ENCODE measurements around the gene LGI2.

LGI2 gene

DNA sequence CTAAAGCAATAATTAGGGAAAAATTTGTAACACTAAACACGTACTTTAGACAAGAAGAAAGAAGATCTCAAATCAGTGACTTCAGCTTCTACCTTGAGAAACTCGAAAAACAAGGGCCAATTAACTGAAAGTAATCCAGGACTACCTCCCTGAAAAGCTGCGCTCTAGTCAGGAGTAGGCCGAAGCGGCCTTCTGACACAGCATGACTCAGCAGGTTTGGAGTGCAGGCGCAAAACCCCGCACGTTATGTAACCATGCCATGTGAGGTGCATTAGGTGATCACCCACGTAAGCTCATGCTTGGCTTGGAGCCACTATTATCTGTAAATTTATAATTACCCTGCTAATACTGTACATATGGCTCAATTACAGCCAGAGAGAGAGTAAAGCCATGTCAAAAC, 65.1 kb downstream of the LGI2 start:
- in situ Hi-C loops (cut with HindIII; ENCODE audit: low sequenced_read_pairs): no loop called here
- H3K4me3 ChIP-seq (ENCODE audit: low read depth, low read length): no peak overlapping the region
- no peak for DNase-seq (ENCODE audit: low read depth, low spot score)
- no peak for TF ChIP-seq CTCF (IDR thresholded peaks at IDR 0.05; ENCODE audit: low read depth, low read length)

- no peak for TF ChIP-seq CTCF (IDR thresholded peaks at IDR 0.05; ENCODE audit: low read depth, low read length)
- no peak overlapping the region for H3K4me3 ChIP-seq (ENCODE audit: low read depth, low read length)
- no peak for DNase-seq (ENCODE audit: low read depth, low spot score)
- in situ Hi-C loops (cut with HindIII; ENCODE audit: low sequenced_read_pairs): no loop called here
These were observed 67.5 kb downstream of the LGI2 start for GRCh38 chr4:24963277-24963676.

DNA sequence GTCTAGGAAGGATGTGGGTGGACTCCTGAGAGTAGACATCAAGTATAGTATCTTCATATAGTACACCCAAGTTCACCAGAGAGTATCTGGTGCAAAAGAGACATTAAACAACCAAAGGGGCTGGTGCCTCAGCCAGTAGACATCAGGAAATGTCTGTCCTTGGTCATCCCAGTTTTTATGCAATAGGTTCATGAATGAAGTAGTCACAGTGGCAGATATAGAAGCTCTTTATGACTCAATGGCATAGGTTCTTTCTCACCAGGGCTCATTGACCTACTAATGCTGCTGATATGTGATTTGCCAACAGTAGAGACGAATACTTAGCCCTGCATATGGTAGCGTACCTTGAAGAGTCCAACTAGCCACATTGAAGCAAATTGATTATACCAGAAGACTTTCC, 72.9 kb downstream of the LGI2 start:
- H3K4me3 ChIP-seq (ENCODE audit: low read depth, low read length): no peak overlapping the region
- in situ Hi-C loops (cut with HindIII; ENCODE audit: low sequenced_read_pairs): no loop called here
- TF ChIP-seq CTCF (IDR thresholded peaks at IDR 0.05; ENCODE audit: low read depth, low read length): no peak
- no peak for DNase-seq (ENCODE audit: low read depth, low spot score)

DNA sequence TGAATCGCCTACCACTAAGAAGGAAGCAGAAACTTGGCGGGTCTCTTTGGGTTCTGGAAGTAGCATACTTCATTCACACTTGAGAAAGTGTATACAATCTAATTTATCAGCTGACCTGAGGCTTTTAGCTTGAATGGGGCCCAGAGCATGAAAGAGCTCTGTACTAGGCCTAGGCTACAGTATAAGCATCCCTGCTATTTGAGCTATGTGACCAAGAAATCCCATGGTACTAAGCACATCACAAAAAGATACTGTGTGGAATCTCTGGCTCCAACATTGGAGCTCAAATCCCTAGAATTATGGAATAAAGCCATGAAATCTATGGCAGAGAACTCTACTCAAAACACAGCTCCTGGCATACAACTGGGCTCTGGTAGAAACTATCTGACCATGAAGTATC, 74.0 kb downstream of the LGI2 start:
- no peak for TF ChIP-seq CTCF (IDR thresholded peaks at IDR 0.05; ENCODE audit: low read depth, low read length)
- DNase-seq (ENCODE audit: low read depth, low spot score): no peak
- no peak overlapping the region for H3K4me3 ChIP-seq (ENCODE audit: low read depth, low read length)
- in situ Hi-C loops (cut with HindIII; ENCODE audit: low sequenced_read_pairs): no loop called here

DNA sequence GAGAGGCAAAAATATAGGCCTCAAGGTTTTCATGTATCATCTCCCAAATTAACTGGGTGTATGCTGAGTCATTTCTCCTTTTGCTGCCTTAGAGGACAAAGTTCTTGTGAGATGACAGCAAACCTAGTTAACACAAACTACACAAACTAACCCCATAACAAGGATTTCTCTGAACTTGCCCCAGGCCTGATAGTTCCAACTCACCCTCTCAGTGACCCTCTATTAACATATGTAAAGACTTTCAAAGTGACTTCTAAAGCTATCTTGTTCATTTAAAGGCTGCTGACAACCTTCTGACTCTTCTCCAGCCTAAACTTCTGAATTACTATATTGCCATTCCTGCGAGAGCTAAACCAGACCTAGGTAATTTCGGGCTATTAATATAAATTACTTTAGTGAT, 74.7 kb downstream of the LGI2 start:
- no peak overlapping the region for H3K4me3 ChIP-seq (ENCODE audit: low read depth, low read length)
- TF ChIP-seq CTCF (IDR thresholded peaks at IDR 0.05; ENCODE audit: low read depth, low read length): no peak
- in situ Hi-C loops (cut with HindIII; ENCODE audit: low sequenced_read_pairs): no loop called here
- no peak for DNase-seq (ENCODE audit: low read depth, low spot score)

- in situ Hi-C loops (cut with HindIII; ENCODE audit: low sequenced_read_pairs): no loop called here
- no peak overlapping the region for H3K4me3 ChIP-seq (ENCODE audit: low read depth, low read length)
- DNase-seq (ENCODE audit: low read depth, low spot score): no peak
- TF ChIP-seq CTCF (IDR thresholded peaks at IDR 0.05; ENCODE audit: low read depth, low read length): no peak
These were observed 78.1 kb downstream of the LGI2 start for GRCh38 chr4:24952667-24953066.

DNA sequence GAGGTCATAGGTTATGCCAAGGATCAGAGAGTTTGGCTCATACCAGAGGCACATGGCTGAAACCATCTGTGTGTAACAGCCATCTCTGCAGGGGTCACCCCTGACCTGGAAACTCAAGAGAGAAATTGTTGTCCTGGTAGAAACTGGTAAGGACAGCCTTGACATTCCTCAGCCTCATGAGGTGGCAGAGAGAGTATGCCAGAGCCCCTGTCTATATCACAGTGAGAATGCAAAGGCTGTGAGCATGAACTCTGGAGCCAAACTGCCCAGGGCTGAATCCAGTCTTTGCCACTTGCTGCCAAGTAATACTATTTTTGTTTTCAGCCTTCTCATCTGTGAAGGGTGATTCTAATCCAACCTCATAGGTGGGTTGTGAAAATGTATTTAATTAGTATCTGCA, 80.8 kb downstream of the LGI2 start:
- no peak for TF ChIP-seq CTCF (IDR thresholded peaks at IDR 0.05; ENCODE audit: low read depth, low read length)
- H3K4me3 ChIP-seq (ENCODE audit: low read depth, low read length): no peak overlapping the region
- in situ Hi-C loops (cut with HindIII; ENCODE audit: low sequenced_read_pairs): no loop called here
- no peak for DNase-seq (ENCODE audit: low read depth, low spot score)
